A673 (cell line): ENCODE measurements around the gene RASA3.

ENCODE experiments used
- CTCF ChIP-seq: fragments of 300-800, 200-600 bp; sonication (generic); conservative IDR thresholded peaks from 2 replicates; pipeline ENCODE4 v1.5.1; 2017; ENCODE audit warnings: low read depth, mild to moderate bottlenecking, antibody characterized with exemption, low read length, moderate library complexity, mixed read lengths
- EZH2 ChIP-seq: fragments of 200-600 bp; sonication (generic); IDR thresholded peaks from 2 replicates; pipeline ENCODE4 v1.6.1; 2017; ENCODE audit warnings: borderline replicate concordance, low read depth, mild to moderate bottlenecking, mixed read lengths, antibody characterized with exemption, low read length; ENCODE audit not compliant: poor library complexity, severe bottlenecking

GRCh38 chr13:114021464-114022308, 110.7 kb downstream of the RASA3 start:
- TF ChIP-seq EZH2 (no peak), CTCF (no peak)
